ENCODE data around the gene FGFR1OP2. TPM values are rescaled to one million over a fixed set of nuclear protein-coding genes. Genes with fewer than 3 reads are reported as not detected.

Gene FGFR1OP2
- total and polyA plus RNA-seq, 2 of the 4 experiments (the other 2 are of a cell fraction) = 26.7 to 31.0 TPM

DNA sequence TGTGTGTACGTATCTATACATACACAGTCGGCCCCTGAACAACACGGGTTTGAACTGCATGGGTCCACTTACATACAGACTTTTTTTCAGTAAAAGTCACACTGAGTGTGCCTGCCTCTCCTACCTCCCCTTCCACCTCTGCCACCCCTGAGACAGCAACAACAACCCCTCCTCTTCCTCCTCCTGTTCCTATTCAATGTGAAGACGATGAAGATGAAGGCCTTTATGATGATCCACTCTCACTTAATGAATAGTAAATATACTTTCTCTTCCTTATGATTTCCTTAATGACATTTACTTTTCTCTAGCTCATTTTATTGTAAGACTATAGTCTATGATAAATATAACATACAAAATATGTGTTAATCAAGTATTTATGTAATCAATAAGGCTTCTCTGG is 50.4 kb downstream of the FGFR1OP2 start:
- H3K23ac ChIP-seq (ENCODE audit: low read depth, low read length) = no peak overlapping the region
- H3K9me3 ChIP-seq (ENCODE audit: control insufficient read depth, insufficient read depth, low read length) = no peaks in the 10 kb centered on the region
- H3K4me3 ChIP-seq (ENCODE audit: insufficient read depth, low read depth, low read length) = no peak overlapping the region
- no peak overlapping the region for H2BK20ac ChIP-seq (ENCODE audit: low read depth, low read length)
- ChIA-PET POLR2A (ENCODE audit: unreplicated experiment) (interaction anchor here (0.7 kb wide), 1 partner anchor 669 kb away, joined by 6 read pairs; no protein-coding TSS in a partner anchor), CTCF (no interaction called here)
- H2BK15ac ChIP-seq (ENCODE audit: low read depth, low read length) = no peak overlapping the region
- peaks cover 3 to 6% of the 10 kb centered on the region in 2 experiments; a peak in 2 of 4 replicates for H3K79me1 ChIP-seq (ENCODE audit: low read depth in 1 of 2, low read length in 2 of 2)
- peaks cover 6% of the 10 kb centered on the region; the same call in 1 of the 2 replicates for H3K9me1 ChIP-seq (ENCODE audit: insufficient read depth, low read length)
- H3K9ac ChIP-seq (ENCODE audit: low read depth, low read length) = no peak overlapping the region
- H3K4me1 ChIP-seq (ENCODE audit: control insufficient read depth, insufficient read depth, low read length) = no peaks in the 10 kb centered on the region
- dilution Hi-C loops (cut with HindIII; ENCODE audit: low sequenced_read_pairs, unreplicated experiment) (no loop called here), intact Hi-C loops (cut with micrococcal nuclease) (no loop called here), in situ Hi-C loops (cut with MboI; ENCODE audit: low sequenced_read_pairs) (no loop called here)
- no peak overlapping the region for H2BK5ac ChIP-seq (ENCODE audit: low read depth, low read length, poor library complexity, severe bottlenecking)
- no peak overlapping the region for H4K8ac ChIP-seq (ENCODE audit: low read depth in 2 of 2, low read length in 2 of 2)
- no TSS peak for BruUV-seq (replicated peaks)
- H3K27ac ChIP-seq (ENCODE audit: insufficient read depth, low read length) = no peak overlapping the region
- no CpG with 5 or more reads among the region's 4 CpGs for WGBS, 2 experiments (ENCODE audit: extremely low coverage in 2 of 2, insufficient read length in 1 of 2)
- H3K27me3 ChIP-seq (ENCODE audit: control insufficient read depth, insufficient read depth, low read length) = no peaks in the 10 kb centered on the region
- H3K4me2 ChIP-seq (ENCODE audit: low read depth, low read length) = no peak overlapping the region
- H3K18ac ChIP-seq (ENCODE audit: low read depth, low read length) = no peak overlapping the region
- H4K5ac ChIP-seq (ENCODE audit: low read depth, low read length) = no peak overlapping the region
- H3K56ac ChIP-seq (ENCODE audit: extremely low read depth, insufficient read depth, low read length) = no peak overlapping the region
- no peak overlapping the region for H3K4ac ChIP-seq (ENCODE audit: low read depth, low read length)
- H3K36me3 ChIP-seq (ENCODE audit: control insufficient read depth, insufficient read depth, low read length) = peaks cover 4% of the 10 kb centered on the region; the same call in 1 of the 2 replicates
- no peak overlapping the region for H2AK5ac ChIP-seq (ENCODE audit: low read depth, low read length)
- no peak overlapping the region for H2BK120ac ChIP-seq (ENCODE audit: low read depth, low read length)
- TF ChIP-seq POLR2A (IDR thresholded peaks at IDR 0.05; ENCODE audit: low read depth, low read length) = no peak
- TF ChIP-seq, protein P1, sequence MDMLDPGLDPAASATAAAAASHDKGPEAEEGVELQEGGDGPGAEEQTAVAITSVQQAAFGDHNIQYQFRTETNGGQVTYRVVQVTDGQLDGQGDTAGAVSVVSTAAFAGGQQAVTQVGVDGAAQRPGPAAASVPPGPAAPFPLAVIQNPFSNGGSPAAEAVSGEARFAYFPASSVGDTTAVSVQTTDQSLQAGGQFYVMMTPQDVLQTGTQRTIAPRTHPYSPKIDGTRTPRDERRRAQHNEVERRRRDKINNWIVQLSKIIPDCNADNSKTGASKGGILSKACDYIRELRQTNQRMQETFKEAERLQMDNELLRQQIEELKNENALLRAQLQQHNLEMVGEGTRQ (IDR thresholded peaks at IDR 0.05; ENCODE audit: low read depth, low read length) = no peak
- no peak for TF ChIP-seq BHLHE40 (IDR thresholded peaks at IDR 0.05; ENCODE audit: low read depth, low read length)
- TF ChIP-seq SMC3 (IDR thresholded peaks at IDR 0.05; ENCODE audit: low read depth, low read length) = no peak
- no peak for TF ChIP-seq RAD21 (IDR thresholded peaks at IDR 0.05; ENCODE audit: low read length)
- no peak for TF ChIP-seq NFE2L2 (IDR thresholded peaks at IDR 0.05; ENCODE audit: low read depth, low read length)
- ATAC-seq (ENCODE audit: low read depth) (no peak), DNase-seq (no peak)
- no peak overlapping the region for H4K91ac ChIP-seq (ENCODE audit: insufficient read depth, low read depth, low read length)
- no peak overlapping the region for H2AK9ac ChIP-seq (replicated peaks; ENCODE audit: low read depth, low read length, poor library complexity)
- no peak overlapping the region for H2AFZ ChIP-seq (replicated peaks; ENCODE audit: low read length, poor library complexity)
- no peak overlapping the region for H3K14ac ChIP-seq (replicated peaks; ENCODE audit: low read depth, low read length)
- H4K20me1 ChIP-seq (ENCODE audit: insufficient read depth, low read length) = no peaks in the 10 kb centered on the region; the same call in 1 of the 2 replicates

Data from IMR-90 (cell line).